C4-2B (cell line): ENCODE data around the gene SULT2B1.

Source experiments
- H3K27ac ChIP-seq: fragments of 450-650 bp; 2 replicates; pipeline ENCODE4 v1.5.1; 2017
- ZFX ChIP-seq: fragments of 450-650 bp; IDR thresholded peaks from 2 replicates; pipeline ENCODE4 v1.6.1; 2017
- TF ChIP-seq, protein P1 (sequence below): fragments of 450-650 bp; conservative IDR thresholded peaks from 2 replicates; pipeline ENCODE4 v1.5.1; 2017; ENCODE audit warnings: mild to moderate bottlenecking

SULT2B1 gene

DNA sequence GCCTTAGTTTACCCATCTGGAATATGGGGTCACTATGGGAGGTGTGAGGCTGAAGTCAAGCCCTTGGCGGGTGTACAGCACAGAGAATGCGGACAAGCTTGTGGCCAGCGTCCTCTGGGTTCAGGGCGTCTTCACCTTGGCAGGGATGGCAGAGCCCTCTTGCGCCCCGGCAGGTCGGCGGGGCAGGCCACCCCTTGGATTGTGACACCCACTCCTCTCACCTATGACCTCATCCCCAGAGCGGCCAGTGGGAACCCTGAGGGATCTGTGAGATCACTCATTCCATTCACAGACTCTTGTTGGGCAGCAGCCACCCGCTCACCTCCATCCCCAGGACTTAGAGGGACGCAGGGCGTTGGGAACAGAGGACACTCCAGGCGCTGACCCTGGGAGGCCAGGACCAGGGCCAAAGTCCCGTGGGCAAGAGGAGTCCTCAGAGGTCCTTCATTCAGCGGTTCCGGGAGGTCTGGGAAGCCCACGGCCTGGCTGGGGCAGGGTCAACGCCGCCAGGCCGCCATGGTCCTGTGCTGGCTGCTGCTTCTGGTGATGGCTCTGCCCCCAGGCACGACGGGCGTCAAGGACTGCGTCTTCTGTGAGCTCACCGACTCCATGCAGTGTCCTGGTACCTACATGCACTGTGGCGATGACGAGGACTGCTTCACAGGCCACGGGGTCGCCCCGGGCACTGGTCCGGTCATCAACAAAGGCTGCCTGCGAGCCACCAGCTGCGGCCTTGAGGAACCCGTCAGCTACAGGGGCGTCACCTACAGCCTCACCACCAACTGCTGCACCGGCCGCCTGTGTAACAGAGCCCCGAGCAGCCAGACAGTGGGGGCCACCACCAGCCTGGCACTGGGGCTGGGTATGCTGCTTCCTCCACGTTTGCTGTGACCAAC is 54.7 kb downstream of the SULT2B1 start, which contains the start of gene SPACA4:
SPACA4 (plus strand) TSS at position 280 of the 896 bp plus-strand sequence; CDS start at position 517, 237 bp downstream.
- TF ChIP-seq, protein P1, sequence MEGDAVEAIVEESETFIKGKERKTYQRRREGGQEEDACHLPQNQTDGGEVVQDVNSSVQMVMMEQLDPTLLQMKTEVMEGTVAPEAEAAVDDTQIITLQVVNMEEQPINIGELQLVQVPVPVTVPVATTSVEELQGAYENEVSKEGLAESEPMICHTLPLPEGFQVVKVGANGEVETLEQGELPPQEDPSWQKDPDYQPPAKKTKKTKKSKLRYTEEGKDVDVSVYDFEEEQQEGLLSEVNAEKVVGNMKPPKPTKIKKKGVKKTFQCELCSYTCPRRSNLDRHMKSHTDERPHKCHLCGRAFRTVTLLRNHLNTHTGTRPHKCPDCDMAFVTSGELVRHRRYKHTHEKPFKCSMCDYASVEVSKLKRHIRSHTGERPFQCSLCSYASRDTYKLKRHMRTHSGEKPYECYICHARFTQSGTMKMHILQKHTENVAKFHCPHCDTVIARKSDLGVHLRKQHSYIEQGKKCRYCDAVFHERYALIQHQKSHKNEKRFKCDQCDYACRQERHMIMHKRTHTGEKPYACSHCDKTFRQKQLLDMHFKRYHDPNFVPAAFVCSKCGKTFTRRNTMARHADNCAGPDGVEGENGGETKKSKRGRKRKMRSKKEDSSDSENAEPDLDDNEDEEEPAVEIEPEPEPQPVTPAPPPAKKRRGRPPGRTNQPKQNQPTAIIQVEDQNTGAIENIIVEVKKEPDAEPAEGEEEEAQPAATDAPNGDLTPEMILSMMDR, result no peak
- no peak for TF ChIP-seq ZFX
- no peak within 1 kb of the TSS for H3K27ac ChIP-seq

DNA sequence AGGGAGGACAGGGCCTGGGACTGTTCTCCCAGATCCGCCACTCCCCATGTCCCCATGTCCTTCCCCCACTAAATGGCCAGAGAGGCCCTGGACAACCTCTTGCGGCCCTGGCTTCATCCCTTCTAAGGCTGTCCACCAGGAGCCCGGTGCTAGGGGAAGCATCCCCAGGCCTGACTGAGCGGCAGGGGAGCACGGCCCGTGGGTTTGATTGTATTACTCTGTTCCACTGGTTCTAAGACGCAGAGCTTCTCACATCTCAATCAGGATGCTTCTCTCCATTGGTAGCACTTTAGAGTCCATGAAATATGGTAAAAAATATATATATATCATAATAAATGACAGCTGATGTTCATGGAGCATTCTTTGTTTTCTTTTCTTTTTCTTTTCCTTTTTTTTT is 55.4 kb downstream of the SULT2B1 start:
- no peak overlapping the region for H3K27ac ChIP-seq
- TF ChIP-seq, protein P1, result no peak
- TF ChIP-seq ZFX, result no peak

DNA sequence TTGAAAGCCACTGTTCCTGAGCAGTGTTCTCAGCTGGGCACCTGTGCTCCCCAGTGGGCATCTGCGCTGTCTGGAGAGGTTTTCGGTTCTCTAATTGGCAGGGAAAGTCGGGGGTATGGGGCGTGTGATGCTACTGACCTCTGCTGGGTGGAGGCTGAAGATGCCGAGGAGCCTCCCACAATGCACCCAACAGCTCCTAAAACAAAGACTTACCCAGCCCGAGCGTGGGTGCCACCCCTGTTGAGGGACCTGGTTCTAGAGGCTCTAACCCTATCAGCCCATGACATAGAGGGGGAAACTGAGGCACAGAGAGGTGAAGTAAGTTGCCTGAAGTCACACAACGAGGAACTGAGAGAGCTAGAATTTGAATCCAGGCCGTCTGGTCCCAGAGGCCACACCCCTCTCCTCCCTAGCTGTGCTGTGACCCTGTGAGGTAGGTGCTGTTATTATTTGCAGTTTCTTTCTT is 56.9 kb downstream of the SULT2B1 start:
- TF ChIP-seq, protein P1, result peak; percentile 66
- no peak for TF ChIP-seq ZFX
- no peak overlapping the region for H3K27ac ChIP-seq

DNA sequence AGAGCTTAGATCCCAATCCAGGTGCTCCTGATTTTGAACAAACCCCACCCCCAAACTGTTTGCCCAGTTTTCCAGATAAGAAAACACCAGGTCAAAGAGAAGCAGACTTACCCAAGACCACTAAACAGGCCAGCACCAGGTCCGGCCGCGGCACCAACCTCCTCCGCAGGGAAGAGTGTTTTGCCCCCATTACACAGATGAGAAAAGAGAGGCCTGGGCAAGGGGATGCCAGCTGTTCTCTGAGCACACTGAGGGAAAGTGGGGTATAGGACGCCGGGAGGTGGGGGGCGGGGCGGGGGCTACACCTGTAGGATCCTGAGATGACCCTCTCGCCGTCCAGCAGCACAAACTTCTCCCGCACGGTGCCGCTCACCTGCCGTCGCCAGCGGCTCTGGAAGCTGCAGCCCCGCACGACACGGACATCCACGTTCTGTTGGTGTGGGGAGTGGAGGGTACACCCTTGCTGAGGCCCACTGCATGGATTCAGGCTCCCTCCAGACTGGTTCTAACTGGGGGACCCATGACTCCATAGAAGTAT is 57.7 kb downstream of the SULT2B1 start:
- H3K27ac ChIP-seq, result no peak overlapping the region
- TF ChIP-seq, protein P1, result no peak
- TF ChIP-seq ZFX, result no peak

DNA sequence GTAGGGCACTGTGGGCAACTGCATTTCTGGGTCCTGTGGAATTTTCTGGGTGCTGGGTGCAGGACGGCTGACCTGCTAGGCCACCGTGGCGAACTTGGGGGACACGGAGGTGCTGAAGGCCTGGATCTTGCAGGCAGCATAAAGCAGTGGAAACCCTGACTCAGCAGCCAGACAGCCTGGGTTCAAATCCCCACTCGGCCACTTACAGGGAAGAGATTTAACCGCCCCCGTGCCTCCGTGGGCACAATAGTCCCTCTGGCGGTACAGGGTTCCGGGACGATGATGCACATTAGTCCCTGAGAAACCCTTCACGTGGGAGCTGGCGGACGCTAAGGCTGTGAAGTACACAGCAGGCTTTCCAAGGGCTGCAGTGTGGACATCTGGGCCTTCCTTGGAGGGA is 59.9 kb downstream of the SULT2B1 start:
- no peak for TF ChIP-seq ZFX
- TF ChIP-seq, protein P1, result no peak
- H3K27ac ChIP-seq, result no peak overlapping the region

DNA sequence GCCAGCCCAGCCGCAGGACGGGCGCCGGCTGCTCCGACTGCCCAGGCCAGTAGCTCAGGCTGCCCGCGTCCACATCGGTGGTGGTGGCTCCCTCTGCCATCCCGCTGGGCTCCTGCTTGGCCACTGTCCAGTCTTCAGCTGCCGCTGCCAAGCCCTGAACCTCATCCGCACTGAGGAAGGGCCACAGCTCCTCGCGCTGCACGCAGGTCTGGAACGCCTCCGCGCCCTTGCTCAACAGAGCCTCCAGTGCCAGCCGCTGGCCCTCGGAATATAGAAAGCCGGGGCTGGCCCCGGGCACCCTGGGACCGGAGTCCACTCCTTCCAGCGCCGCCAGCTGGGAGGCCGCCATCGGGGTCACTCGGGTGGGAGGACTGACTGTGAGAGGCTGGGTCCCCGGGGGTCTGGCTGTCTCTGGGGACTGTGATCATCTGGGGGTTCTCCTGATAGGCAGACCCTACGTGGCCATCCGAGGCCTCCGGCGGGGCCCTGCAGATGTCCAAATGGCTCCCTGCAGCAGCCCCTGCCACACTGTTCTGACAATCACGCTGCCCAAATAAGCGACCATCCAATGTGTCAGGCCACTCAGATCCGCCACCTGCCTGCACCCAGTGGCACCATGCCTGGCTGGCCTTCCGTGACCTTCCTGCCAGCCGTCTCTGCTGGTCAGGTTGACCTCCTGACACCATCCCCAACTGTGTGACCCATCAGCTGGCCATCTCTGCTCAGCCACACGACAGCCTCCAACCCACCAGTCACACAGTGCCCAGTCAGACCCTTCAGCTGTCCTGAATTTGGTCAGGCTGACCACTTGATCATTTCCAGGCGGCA is 61.3 kb downstream of the SULT2B1 start:
- TF ChIP-seq, protein P1, result no peak
- TF ChIP-seq ZFX, result no peak
- H3K27ac ChIP-seq, result peak overlapping the region; percentile 3; the same call in 1 of the 2 replicates
